Stimulated activated CD8-positive, alpha-beta memory T cell treated with anti-CD3 and anti-CD28 coated beads, Interleukin-15, amount 100 ng/mL, for 24 hours (primary cell): ENCODE results near the gene CPVL.

ENCODE experiments used
- DNase-seq: peaks from one replicate; pipeline ENCODE4 v3.0.0-alpha.2; 2020; ENCODE audit warnings: low read depth

Gene CPVL

GRCh38 chr7:29000717-29001076 lies 145.6 kb downstream of the CPVL start:
- no peak for DNase-seq

- no peak for DNase-seq
Observed at GRCh38 chr7:28999895-29000716, 146.2 kb downstream of the CPVL start.

- DNase-seq, result no peak
Observed at GRCh38 chr7:28999427-28999826, 146.9 kb downstream of the CPVL start.

GRCh38 chr7:28998105-28998504 lies 148.2 kb downstream of the CPVL start:
- no peak for DNase-seq

GRCh38 chr7:28996836-28997235 lies 149.5 kb downstream of the CPVL start:
- no peak for DNase-seq

- no peak for DNase-seq
Observed at GRCh38 chr7:28993371-28993770, 153.0 kb downstream of the CPVL start.

GRCh38 chr7:28992798-28993197 lies 153.5 kb downstream of the CPVL start:
- no peak for DNase-seq

- no peak for DNase-seq
Observed at GRCh38 chr7:28990200-28990960, 156.0 kb downstream of the CPVL start.

GRCh38 chr7:28989211-28989980 lies 156.9 kb downstream of the CPVL start:
- DNase-seq, result no peak

GRCh38 chr7:28988810-28989209 lies 157.5 kb downstream of the CPVL start:
- DNase-seq, result no peak

GRCh38 chr7:28988091-28988490 lies 158.2 kb downstream of the CPVL start:
- DNase-seq, result no peak

GRCh38 chr7:28986765-28987110 lies 159.6 kb downstream of the CPVL start:
- no peak for DNase-seq

- no peak for DNase-seq
Observed at GRCh38 chr7:28986028-28986764, 160.1 kb downstream of the CPVL start.

GRCh38 chr7:28984631-28985030 lies 161.7 kb downstream of the CPVL start:
- no peak for DNase-seq

- DNase-seq, result no peak
Observed at GRCh38 chr7:28984217-28984616, 162.1 kb downstream of the CPVL start.

- DNase-seq, result no peak
Observed at GRCh38 chr7:28983396-28984190, 162.7 kb downstream of the CPVL start.

- no peak for DNase-seq
Observed at GRCh38 chr7:28981161-28981465, 165.2 kb downstream of the CPVL start.

GRCh38 chr7:28980451-28981160 lies 165.7 kb downstream of the CPVL start:
- no peak for DNase-seq

GRCh38 chr7:28979776-28980175 lies 166.6 kb downstream of the CPVL start:
- no peak for DNase-seq

GRCh38 chr7:28977881-28978280 lies 168.5 kb downstream of the CPVL start:
- DNase-seq, result no peak

- DNase-seq, result no peak
Observed at GRCh38 chr7:28976022-28976421, 170.3 kb downstream of the CPVL start.
